HG03432 (cell line): ENCODE results near the gene SV2B.
"Not testable (repeated sequence)": the region's sequence is repeated elsewhere in the genome, so short reads cannot be mapped to it uniquely, and the experiment has no call there.

ENCODE experiments used
- ATAC-seq: cut with Tn5 transposase; IDR thresholded peaks from one replicate; pipeline ENCODE4 v1.9.1; 2021; ENCODE audit warnings: mild to moderate bottlenecking, moderate library complexity; ENCODE audit not compliant: unreplicated experiment

Gene SV2B

DNA sequence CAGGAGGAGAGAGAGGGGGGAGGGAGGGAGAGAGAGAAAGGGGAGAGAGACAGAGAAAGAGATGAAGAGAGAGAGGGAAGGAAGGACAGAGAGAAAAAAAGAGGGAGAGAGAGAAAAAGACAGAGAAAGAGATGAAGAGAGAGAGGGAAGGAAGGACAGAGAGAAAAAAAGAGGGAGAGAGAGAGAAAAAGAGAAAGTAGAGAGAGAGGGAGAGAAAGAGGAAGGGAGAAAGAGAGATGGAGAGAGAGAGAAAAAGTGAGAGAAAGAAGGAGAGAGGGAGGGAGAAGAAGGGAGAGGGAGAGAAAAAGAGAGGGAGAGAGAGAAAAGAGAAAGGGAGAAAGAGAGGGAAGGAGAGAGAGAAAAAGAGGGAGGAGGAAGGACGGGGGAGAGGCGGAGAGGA, 204.2 kb downstream of the SV2B start:
- no peak for ATAC-seq

DNA sequence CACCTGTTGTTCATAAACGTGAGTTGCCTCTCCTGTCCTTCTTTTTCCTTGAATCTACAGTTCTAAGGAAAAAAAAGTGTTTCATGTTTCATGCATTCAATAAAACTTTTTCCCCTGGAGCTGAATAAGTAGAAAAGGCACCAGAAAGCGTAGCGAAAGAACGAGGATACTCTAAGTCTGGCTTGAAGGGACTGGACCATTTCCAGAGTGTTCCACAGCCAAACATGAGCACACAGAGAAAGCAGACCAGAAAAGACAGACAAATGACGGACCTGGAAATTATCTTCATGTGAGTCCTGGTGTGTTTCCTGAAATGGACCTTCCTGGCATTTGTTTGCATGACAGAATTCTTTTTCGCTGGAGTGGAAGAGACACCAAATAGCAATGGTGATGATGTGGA, 204.7 kb downstream of the SV2B start:
- no peak for ATAC-seq

DNA sequence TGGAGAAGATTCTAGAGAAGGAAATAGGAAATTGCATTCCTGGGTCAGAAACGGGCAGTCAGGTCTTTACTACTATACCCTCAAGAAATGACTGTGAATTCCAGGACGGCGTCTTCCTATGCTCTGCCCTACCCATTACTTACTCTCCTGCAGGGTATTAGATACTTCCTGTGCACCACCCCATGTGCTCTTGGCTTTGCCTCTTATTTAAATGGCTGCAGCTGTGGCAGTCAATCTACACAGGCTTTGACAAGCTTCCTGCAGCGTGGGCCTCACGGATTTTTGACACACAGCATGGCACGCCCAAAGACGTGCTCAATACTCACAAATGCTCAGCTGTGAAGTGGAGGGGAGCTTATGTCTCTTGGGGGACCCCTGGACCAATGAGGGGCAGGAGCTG, 206.1 kb downstream of the SV2B start:
- ATAC-seq: no peak

DNA sequence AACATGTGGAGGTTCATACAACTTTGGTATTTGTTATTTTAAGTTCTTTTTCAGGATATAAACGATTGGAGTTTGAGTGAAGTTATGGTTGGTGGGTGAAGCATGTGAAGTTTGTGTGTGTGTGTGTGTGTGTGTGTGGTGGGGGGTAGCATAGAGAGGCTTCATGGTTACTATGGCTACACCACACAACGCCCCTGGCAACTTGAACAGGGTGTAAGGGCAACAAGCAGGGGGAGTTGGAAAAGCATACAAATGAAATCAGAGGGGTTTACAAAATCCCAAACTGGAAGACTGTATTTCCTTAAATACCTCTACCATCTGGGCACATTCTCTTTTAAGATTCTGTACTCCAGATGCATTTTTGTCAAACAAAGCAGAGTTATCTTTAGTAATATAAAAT, 207.5 kb downstream of the SV2B start:
- ATAC-seq: no peak

DNA sequence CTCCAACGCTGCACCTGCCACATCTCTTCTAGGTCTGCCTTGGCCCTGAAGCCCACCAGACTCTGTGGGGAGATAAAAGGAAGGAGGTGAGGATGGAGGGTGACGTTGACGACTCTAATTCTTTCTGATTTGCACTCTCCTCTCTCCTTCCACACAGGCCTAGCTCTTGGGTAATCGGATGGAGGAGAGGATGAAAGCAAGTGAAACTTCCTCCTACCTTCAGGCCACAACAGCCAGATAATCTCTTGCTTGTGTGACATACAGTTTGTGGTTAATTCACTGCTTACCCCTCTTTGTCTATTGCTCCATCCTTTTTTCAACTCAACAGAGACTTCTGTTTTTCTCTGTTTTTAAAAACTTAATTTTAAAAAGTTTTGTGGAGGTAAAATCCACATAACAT, 208.1 kb downstream of the SV2B start:
- ATAC-seq: no peak

DNA sequence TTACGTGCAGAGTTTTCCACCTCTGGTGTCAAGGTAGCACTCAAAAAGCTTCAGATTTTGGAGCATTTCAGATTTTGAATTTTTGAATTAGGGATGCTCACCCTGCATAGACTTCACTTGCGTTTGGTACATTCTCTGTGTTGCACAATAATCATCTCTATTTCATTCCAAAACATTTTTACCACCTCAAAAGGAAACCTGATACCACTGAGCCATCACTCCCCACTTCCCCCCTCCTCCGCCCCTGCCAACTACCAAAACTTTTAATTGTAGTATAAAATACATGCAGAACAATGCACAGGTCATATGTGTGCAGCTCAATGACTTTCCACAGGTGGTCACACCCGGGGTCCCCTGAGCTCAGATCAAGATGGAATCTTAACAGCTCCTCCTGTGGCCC, 208.8 kb downstream of the SV2B start:
- ATAC-seq: no peak

DNA sequence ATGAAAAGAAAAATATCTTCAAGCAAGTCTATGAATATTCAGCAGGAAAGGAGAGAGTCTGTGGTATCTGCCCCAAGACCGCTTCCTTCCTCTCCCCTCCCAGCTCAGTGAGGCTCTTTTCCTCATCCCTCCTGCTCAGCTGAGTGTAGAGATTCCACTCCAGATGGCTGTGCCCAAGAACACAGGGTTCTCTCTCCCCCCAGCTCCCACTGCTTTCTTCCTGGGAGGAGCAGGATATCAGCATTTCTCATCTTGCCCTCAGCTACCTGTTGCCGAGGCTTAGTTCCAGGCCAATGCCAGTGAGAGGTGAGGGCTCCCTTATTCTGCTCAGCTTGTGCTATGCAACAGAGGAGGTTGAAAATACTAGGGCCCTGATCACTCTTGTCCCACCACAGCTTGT, 211.9 kb downstream of the SV2B start:
- ATAC-seq: no peak

DNA sequence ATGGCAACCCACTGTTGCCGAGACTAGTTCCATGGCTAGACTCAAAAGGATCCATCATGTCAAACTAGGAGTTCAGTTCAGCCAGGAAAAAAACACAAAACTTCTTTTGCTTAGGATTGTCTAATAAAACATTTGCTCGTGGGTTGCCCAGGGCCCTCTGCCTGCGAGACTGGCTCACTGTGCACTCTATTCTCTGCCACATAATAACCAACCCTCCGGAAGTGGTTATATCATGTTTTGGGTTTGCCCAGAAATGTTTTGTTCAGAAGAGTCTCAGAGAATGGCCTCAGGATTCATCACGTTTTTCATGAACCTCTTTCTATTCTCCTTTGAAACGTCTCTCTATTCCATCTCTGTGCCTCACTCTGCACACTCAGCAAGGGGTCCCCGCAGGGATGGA, 216.1 kb downstream of the SV2B start:
- ATAC-seq: no peak

DNA sequence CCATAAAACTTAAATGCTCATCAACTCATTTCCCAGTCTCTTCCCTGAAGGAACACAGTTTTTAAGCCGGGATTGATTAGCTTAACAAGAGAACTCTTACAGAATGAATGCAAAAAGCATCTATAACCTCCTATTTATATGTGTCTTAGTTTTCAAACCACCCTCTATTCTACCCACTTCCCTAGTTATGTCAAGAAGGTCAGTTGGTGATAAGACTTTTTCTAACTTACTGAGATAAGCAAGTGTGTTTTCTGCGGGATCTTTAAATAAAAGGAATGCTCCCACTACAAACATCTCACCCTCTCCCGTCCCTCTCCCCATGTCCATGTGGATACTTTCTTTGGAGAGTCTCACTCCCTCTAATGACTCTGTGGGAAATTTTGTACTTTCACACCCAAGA, 218.5 kb downstream of the SV2B start:
- ATAC-seq: no peak

DNA sequence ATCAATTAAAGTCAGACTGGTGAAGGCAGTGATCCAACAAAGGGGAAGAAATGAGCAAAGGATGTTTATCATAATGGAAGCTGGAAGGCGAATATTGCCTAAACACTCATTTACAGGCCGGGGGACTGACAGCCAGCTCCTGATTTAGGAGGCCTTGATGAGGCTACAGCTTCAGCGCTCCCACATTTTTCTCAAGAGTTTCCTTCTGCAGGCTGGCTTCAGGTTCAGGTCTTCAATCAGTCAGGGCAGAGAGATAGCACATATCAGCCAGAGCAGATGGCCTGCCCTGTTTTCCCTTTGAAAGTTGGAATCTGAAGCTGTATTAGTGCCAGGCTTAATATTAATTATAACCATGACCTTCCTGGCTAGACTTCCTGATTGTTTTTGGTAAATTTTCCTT, 218.9 kb downstream of the SV2B start:
- ATAC-seq: no peak

DNA sequence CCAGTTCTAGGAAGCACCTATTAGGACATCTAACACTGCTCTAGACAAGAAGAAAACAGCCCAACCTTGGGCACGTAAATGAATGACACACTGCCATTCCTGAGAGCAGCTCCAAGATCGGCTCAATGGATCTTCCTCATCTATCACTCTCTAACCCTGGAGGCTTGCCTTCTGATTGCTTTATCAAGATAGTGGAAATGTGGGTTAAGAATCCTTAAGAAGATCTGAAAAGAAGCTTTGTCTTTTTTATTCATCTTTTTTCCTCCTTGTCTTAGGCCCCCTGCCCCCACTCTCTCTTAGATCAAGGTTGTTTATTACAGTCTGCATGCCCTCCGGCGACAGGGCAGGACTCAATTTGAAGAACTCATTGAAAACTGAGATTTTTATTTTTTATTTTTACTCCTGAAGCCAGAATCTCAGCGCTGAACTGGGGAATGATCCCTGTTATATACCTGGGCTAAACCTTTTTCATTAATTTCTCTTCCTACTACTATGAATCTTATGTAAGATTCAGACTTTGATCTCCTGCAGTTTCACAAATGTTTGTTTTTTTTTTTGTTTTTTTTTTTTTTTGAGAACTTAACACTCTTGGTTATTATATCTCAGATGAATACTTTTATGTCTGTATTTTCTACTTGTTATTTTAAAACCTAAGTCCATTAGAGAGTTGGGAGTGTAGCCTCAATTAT, 219.5 kb downstream of the SV2B start:
- no peak for ATAC-seq

DNA sequence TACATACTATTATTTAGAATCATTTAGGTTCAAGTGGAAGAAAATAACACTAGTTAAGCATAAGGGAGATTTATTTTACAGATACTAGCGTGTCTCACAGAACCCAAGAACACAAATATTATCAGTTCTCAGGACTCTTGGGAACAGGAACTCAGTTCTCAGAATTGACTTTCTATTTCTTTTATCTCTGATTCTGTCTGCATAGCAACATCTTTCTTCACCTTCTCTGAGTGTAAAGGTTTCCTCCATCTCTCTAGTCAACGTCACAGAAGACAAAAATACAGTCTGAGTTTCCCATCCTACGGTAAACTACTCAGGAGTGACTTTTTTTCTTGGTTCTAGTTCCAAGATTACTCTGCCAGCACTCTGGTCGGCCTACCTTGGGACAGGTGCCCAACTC, 220.0 kb downstream of the SV2B start:
- ATAC-seq: no peak

DNA sequence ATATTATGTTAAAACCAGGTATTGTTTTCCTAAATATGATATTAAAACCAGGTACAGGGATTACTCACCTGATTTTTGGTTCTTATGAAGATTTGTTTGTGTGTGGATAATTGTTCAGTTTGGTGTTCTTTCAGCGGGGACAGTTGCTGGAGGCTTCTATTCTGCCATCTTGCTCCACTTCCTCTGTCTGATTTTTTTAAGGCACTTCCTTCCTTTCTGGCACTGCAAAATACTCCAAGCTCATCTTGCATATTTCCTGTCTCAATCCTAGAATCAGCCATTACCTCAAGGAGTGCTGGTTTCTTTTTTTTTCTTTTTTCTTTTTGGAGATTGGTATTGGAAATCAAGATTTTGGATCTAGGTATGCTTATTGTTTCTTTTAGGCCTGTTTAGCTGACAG, 229.9 kb downstream of the SV2B start:
- no peak for ATAC-seq

DNA sequence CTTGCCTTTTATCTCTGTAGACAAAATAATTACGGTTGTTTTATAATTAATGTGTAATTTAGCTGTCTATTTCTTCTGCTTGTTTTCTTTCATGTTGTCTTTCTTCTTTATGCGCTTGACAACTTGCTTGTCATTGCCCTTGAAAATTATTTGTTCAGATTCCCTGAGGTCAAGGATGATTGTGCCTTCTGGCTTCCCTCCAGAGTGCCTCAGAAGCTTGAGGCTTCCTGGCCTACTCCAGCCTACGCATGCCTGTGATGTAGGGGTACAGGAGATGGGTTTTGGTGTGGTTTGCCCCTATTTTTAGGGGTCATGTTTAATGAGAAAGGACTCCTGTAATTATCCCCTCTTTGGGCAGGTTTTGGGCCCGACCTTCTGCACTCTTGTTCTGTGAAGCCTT, 231.5 kb downstream of the SV2B start:
- no peak for ATAC-seq

DNA sequence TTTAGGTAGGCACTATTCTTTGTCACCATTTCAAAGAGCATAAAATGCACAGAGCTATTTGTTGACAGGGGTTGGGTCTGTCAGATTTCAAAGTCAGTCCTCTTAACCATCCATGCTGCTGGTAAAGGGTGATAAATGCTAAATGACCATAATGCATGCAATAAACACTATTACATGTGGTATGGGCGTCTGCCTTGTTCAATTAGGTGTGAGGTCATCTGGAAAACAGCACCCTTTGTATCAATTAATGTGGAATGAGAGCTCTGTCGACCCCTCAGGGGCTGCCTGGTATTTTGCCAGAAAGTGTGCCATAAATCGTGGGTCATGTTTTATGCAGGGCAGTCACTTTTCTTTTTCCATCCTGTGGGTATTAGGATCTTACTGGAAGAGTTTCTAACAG, 235.6 kb downstream of the SV2B start:
- no peak for ATAC-seq

DNA sequence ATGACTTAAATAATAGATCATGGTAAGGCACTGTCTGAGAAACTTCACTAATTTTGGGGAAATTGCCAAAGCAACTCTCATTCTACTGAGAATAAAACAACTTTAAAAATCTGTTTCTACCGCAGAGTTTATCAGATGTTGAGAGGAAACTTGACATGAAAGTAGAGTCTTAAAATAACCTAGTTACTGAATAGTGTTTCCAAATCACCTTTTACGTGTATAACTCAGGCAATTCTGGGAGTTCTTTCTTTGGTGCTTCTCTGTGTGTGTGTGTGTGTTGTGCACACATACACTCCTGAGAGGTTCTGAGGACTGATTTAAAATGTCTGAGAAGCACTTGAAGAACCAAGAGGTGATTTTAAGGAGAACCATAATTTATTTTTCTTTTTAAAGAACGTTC, 236.6 kb downstream of the SV2B start:
- ATAC-seq: no peak

DNA sequence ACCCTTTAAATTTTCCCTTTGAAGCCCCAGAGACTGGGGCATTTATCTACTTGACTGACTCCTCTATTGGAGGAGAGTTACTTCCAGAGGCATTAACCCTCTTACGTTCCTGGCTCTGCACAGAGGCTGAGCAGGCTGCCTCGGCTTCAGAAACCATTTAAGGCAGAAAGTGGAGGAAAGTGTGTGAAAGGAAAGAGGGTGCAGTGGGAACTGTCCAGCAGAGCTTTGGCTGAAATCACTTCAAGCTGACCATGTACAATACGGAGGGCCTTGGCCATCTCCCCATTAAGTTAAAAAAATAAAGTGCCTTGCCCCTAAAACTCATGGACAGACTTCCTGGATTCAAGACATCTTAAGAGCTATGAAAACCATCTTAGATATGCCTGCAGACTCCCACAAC, 238.7 kb downstream of the SV2B start:
- ATAC-seq: no peak

DNA sequence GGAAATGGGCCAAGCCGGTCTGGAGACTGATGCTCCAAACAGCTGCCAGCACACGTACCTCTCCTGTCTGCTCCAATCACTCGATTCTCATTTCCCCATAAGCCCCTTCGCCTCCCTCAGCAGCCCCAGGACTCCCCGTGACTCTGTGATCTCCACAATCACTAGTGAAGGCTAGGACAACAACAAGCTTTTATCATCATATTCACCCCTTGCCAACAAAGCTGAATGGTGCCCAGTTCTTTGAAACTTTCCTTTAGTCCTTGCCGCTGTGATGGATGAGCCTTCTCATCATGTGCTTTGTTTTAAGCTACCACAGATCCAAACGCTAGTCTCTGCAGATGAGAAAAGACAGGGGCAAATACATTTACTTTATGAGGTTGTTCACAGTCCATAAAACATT, 242.0 kb downstream of the SV2B start:
- no peak for ATAC-seq

DNA sequence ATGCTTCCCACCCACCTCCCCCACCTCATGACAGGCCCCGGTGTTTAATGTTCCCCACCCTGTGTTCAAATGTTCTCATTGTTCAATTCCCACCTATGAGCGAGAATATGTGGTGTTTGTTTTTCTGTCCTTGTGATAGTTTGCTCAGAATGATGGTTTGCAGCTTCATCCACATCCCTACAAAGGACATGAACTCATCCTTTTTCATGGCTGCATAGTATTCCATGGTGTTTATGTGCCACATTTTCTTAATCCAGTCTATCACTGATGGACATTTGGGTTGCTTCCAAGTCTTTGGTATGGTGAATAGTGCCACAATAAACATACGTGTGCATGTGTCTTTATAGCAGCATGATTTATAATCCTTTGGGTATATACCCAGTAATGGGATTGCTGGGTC, 244.9 kb downstream of the SV2B start:
- not testable (repeated sequence) for ATAC-seq

DNA sequence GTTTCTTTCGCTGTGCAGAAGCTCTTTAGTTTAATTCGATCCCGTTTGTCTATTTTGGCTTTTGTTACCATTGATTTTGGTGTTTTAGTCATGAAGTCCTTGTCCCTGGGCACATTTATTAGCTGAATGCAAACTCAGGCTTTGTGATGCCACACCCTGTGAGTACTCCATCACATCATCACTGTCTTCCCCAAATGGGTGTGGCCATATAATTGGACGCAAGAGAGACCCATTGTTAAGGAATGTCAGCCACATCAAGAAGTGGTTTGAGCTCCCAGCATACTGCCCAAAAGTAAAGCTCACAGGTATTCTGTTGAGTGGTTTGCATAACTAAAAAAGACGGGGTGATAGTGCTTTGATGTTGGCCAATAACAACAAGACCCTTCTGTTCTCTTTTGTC, 245.7 kb downstream of the SV2B start:
- ATAC-seq: no peak

DNA sequence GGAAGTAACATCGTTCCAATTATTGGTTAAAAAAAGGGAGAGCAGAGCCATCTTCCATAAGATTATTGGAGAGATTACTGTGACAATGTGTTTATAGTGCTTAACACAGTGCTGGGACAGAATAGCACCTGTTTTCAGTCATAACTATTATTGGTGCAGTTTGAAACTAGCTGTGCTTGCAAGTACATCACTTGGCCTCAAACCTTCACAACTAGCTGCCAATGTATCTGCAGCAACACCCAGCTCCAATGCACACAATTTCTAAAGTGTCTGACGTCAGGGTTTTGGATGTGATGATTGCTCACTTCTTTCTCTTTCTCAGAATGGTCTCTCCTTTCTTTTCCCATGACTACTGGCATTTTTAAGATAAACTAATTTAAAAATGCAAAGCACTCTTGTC, 246.2 kb downstream of the SV2B start:
- no peak for ATAC-seq

DNA sequence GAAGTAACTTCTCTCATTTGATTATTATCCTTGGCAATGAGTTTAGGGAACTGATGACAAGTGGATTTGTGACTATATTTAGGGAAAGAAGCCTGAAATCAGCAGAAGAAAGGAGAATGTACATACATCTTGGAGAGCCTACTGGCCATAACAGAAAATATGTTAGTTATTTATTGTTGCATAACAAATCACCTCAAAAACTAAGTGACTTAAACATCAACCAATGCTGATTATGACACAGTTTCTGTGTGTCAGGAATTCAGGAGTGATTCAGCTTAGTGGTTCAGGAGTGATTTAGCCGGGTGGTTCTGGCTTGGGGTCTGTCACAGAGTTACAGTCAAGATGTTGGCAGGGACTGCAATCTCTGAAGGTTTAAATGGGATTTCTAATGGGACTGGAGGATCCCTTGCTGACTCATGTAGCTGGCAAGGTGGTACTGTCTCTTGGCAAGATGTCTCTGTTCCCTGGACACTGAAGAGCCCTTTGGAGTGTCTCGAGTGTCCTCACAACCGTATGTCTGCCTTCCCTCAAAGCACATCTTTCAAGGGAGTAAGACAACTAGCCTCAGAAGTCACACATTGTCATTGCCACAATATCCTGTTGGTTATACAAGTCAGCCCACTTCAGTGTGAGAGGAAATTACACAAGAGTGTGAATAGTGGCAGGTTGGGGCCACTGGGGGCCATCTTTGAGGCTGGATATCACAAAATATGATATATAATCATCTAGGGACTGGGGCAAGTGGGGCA, 248.9 kb downstream of the SV2B start:
- ATAC-seq: no peak
